Inferior parietal cortex (tissue), 1 donor: ENCODE measurements around the gene MPP2.
"Not testable (repeated sequence)": the region's sequence is repeated elsewhere in the genome, so short reads cannot be mapped to it uniquely, and the experiment has no call there.

Source experiments
- DNase-seq: peaks from one replicate; pipeline ENCODE4 v3.0.0-alpha.2; 2016; ENCODE audit errors: extremely low spot score

MPP2 gene

GRCh38 chr17:43877451-43878155, 29.7 kb downstream of the MPP2 start:
- DNase-seq = no peak

GRCh38 chr17:43877031-43877430, 30.3 kb downstream of the MPP2 start:
- no peak for DNase-seq

- no peak for DNase-seq
These were observed 31.7 kb downstream of the MPP2 start for GRCh38 chr17:43875476-43876147.

GRCh38 chr17:43874293-43874692, 33.0 kb downstream of the MPP2 start:
- DNase-seq = no peak

- no peak for DNase-seq
These were observed 33.5 kb downstream of the MPP2 start for GRCh38 chr17:43873815-43874214.

GRCh38 chr17:43873091-43873490, 34.2 kb downstream of the MPP2 start:
- no peak for DNase-seq

GRCh38 chr17:43871946-43872690, 35.2 kb downstream of the MPP2 start:
- no peak for DNase-seq

GRCh38 chr17:43869031-43869430, 38.3 kb downstream of the MPP2 start:
- not testable (repeated sequence) for DNase-seq

GRCh38 chr17:43868226-43868994, 38.9 kb downstream of the MPP2 start:
- no peak for DNase-seq

GRCh38 chr17:43864161-43864984, 43.0 kb downstream of the MPP2 start:
- DNase-seq = no peak

- DNase-seq = no peak
These were observed 45.4 kb downstream of the MPP2 start for GRCh38 chr17:43861960-43862359.

GRCh38 chr17:43860927-43861622, 46.3 kb downstream of the MPP2 start:
- DNase-seq = no peak

GRCh38 chr17:43860077-43860725, 47.1 kb downstream of the MPP2 start:
- no peak for DNase-seq

- DNase-seq = no peak
These were observed 49.3 kb downstream of the MPP2 start for GRCh38 chr17:43857957-43858600.

- no peak for DNase-seq
These were observed 50.2 kb downstream of the MPP2 start for GRCh38 chr17:43857141-43857540.

GRCh38 chr17:43856141-43856540, 51.2 kb downstream of the MPP2 start:
- DNase-seq = no peak

GRCh38 chr17:43855061-43855460, 52.3 kb downstream of the MPP2 start:
- no peak for DNase-seq

GRCh38 chr17:43854498-43854897, 52.8 kb downstream of the MPP2 start:
- DNase-seq = no peak

GRCh38 chr17:43853546-43853945, 53.8 kb downstream of the MPP2 start:
- DNase-seq = no peak
